H7 (cell line): Measurements from ENCODE around the gene CACFD1. TPM values are rescaled to one million over a fixed set of nuclear protein-coding genes. Genes with fewer than 3 reads are reported as not detected.
A peak's percentile ranks its signal among the peaks of the same experiment; 100 is the strongest.

Source experiments
- DNase-seq: peaks from one replicate; pipeline ENCODE4 v3.0.0; 2012
- H3K27me3 ChIP-seq: 2 replicates; pipeline ENCODE4 v1.6.0; 2011; ENCODE audit warnings: mild to moderate bottlenecking, low read length; ENCODE audit not compliant: control insufficient read depth, insufficient read depth
- H3K36me3 ChIP-seq: replicated peaks from 2 replicates; pipeline ENCODE4 v1.5.1; 2011; ENCODE audit warnings: low read length; ENCODE audit not compliant: control insufficient read depth, insufficient read depth
- H3K4me3 ChIP-seq: 2 replicates; pipeline ENCODE4 v1.5.1; 2011; ENCODE audit warnings: low read depth, mild to moderate bottlenecking, control low read depth, low read length, moderate library complexity; ENCODE audit not compliant: insufficient read depth
- total RNA-seq: library from RNA; depleted of rRNA; stranded (reverse); fragments of >200 nt; shearing (Covaris generic); gene quantifications from 2 replicates; pipeline ENCODE4 v1.2.3, GENCODE V29; 2014

CACFD1 gene
- total RNA-seq, 1 experiment from 2014 or later, result 9.5 TPM

GRCh38 chr9:133452562-133452961, 7.2 kb upstream of the CACFD1 start:
- no peak for DNase-seq
- H3K36me3 ChIP-seq, result no peaks in the 10 kb centered on the region
- no peaks in the 10 kb centered on the region for H3K27me3 ChIP-seq
- no peak overlapping the region for H3K4me3 ChIP-seq

GRCh38 chr9:133453651-133454050, 6.1 kb upstream of the CACFD1 start:
- no peak for DNase-seq
- H3K27me3 ChIP-seq, result no peaks in the 10 kb centered on the region
- no peak overlapping the region for H3K4me3 ChIP-seq
- no peaks in the 10 kb centered on the region for H3K36me3 ChIP-seq

GRCh38 chr9:133454325-133454724, 5.5 kb upstream of the CACFD1 start:
- no peaks in the 10 kb centered on the region for H3K36me3 ChIP-seq
- H3K4me3 ChIP-seq, result no peak overlapping the region
- H3K27me3 ChIP-seq, result no peaks in the 10 kb centered on the region
- no peak for DNase-seq

- no peak overlapping the region for H3K4me3 ChIP-seq
- H3K36me3 ChIP-seq, result no peaks in the 10 kb centered on the region
- DNase-seq, result no peak
- H3K27me3 ChIP-seq, result no peaks in the 10 kb centered on the region
Observed at GRCh38 chr9:133454943-133455673, 4.7 kb upstream of the CACFD1 start.

GRCh38 chr9:133455936-133456335, 3.8 kb upstream of the CACFD1 start:
- H3K4me3 ChIP-seq, result no peak overlapping the region
- DNase-seq, result no peak
- H3K27me3 ChIP-seq, result no peaks in the 10 kb centered on the region
- no peaks in the 10 kb centered on the region for H3K36me3 ChIP-seq

GRCh38 chr9:133456409-133456808, 3.4 kb upstream of the CACFD1 start:
- Histone ChIP-seq H3K27me3 (no peaks in the 10 kb centered on the region), H3K4me3 (no peak overlapping the region), H3K36me3 (no peaks in the 10 kb centered on the region)
- no peak for DNase-seq

GRCh38 chr9:133457233-133457632, 2.5 kb upstream of the CACFD1 start:
- DNase-seq, result peak; percentile 77
- H3K36me3 ChIP-seq, result no peaks in the 10 kb centered on the region
- H3K4me3 ChIP-seq, result no peak overlapping the region
- no peaks in the 10 kb centered on the region for H3K27me3 ChIP-seq

- Histone ChIP-seq H3K4me3 (no peak overlapping the region), H3K36me3 (no peaks in the 10 kb centered on the region), H3K27me3 (no peaks in the 10 kb centered on the region)
- no peak for DNase-seq
Observed at GRCh38 chr9:133457748-133458147, 2.0 kb upstream of the CACFD1 start.

- no peaks in the 10 kb centered on the region for H3K36me3 ChIP-seq
- H3K4me3 ChIP-seq, result peak overlapping the region; percentile 45; the same call in 1 of the 2 replicates
- no peaks in the 10 kb centered on the region for H3K27me3 ChIP-seq
- no peak for DNase-seq
Observed at GRCh38 chr9:133458643-133459312, 1.0 kb upstream of the CACFD1 start.

- DNase-seq, result no peak
- H3K36me3 ChIP-seq, result no peaks in the 10 kb centered on the region; the same call in 1 of the 2 replicates
- H3K27me3 ChIP-seq, result no peaks in the 10 kb centered on the region
- H3K4me3 ChIP-seq, result peak overlapping the region; percentile 81
Observed at GRCh38 chr9:133460405-133461175, 812 bp downstream of the CACFD1 start.

GRCh38 chr9:133461975-133462374, 2.2 kb downstream of the CACFD1 start:
- no peak for DNase-seq
- no peaks in the 10 kb centered on the region; the same call in 1 of the 2 replicates for H3K36me3 ChIP-seq

GRCh38 chr9:133463234-133463863, 3.6 kb downstream of the CACFD1 start:
- peak; percentile 90 for DNase-seq
- H3K36me3 ChIP-seq, result no peaks in the 10 kb centered on the region; the same call in 1 of the 2 replicates
- H3K4me3 ChIP-seq, result no peak overlapping the region
- H3K27me3 ChIP-seq, result no peaks in the 10 kb centered on the region

More at GRCh38 chr9:133461975-133462374, 2.2 kb downstream of the CACFD1 start:
- Histone ChIP-seq H3K27me3 (no peaks in the 10 kb centered on the region), H3K4me3 (no peak overlapping the region)

GRCh38 chr9:133463864-133464615, 4.3 kb downstream of the CACFD1 start:
- no peak for DNase-seq
- Histone ChIP-seq H3K36me3 (no peaks in the 10 kb centered on the region; the same call in 1 of the 2 replicates), H3K4me3 (no peak overlapping the region), H3K27me3 (no peaks in the 10 kb centered on the region)

- DNase-seq, result no peak
- Histone ChIP-seq H3K27me3 (no peaks in the 10 kb centered on the region), H3K36me3 (no peaks in the 10 kb centered on the region; the same call in 1 of the 2 replicates), H3K4me3 (no peak overlapping the region)
Observed at GRCh38 chr9:133464638-133465037, 4.9 kb downstream of the CACFD1 start.
